NCI-H82 treated with DMSO at 0.1 percent for 48 hours (cell line): Measurements from ENCODE around the gene HS3ST1.
"Not testable (repeated sequence)": the region's sequence is repeated elsewhere in the genome, so short reads cannot be mapped to it uniquely, and the experiment has no call there.

Source experiments
- DNase-seq: peaks from one replicate; lab custom pipeline; 2025; ENCODE audit not compliant: unreplicated experiment; lab: John Stamatoyannopoulos, UW

HS3ST1 gene

DNA sequence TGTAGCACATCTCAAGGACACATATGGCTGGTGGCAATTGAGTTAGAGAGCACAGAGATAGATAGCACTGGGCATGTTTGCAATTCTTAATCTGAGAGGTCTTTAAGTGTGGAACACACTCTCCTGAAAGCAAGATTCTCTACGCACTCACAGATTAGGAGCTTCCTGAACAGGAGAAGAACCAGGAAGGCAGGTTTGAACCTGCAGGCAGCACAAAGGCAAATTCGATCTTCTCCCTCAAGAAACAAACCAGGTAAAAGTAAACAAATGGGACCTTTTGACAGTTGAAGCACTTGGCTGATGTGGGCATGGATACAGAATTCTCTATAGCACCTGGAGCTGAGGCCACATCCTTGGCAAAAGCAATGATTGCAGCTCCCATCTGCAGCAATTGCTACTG, 24.3 kb downstream of the HS3ST1 start:
- DNase-seq, result no peak

- no peak for DNase-seq
Measured at GRCh38 chr4:11402192-11402591, 26.5 kb downstream of the HS3ST1 start.

- no peak for DNase-seq
Measured at GRCh38 chr4:11399461-11399971, 29.2 kb downstream of the HS3ST1 start.

DNA sequence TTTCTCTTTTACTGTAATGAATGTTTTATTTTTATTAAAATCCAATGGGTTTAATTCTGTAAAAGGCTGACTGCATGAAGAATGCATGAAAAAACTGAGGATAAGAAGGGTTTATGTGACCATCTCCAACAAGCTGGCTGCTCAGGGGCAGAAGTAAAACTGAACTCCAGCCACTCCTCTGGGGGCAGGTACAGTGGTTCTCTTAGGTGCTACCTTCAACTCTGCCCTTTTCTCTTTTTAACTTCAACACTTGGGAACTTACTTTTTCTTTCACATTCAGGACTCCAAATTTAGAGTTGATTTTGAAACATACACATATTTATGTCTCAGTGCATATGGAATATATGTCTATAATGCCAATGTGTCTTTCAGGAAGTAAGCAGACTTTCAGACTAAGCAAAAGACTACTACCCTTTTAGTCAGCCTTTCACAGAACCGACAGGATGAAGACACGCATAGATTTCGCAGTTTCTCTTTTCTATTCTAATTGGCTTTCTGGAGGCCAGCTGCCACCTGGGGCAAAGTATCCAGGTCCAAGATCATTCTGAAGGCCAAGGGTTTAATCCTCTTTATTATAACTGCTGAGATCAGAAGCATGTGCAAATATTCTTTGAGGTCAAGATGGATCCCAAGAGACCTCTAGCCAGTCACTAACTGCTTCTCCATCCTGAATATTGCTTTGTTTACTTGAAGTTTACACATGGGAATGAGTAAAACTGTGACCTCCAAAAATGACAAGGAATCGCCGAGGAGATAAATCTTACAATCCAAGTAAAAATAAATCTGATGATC, 30.7 kb downstream of the HS3ST1 start:
- DNase-seq, result no peak

- DNase-seq, result no peak
Measured at GRCh38 chr4:11397146-11397545, 31.5 kb downstream of the HS3ST1 start.

- DNase-seq, result no peak
Measured at GRCh38 chr4:11393551-11393950, 35.1 kb downstream of the HS3ST1 start.

DNA sequence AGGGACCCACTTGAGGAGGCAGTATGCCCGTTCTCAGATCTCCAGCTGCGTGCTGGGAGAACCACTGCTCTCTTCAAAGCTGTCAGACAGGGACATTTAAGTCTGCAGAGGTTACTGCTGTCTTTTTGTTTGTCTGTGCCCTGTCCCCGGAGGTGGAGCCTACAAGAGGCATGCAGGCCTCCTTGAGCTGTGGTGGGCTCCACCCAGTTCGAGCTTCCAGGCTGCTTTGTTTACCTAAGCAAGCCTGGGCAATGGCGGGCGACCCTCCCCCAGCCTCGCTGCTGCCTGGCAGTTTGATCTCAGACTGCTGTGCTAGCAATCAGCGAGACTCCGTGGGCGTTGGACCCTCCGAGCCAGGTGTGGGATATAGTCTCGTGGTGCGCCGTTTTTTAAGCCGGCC, 44.6 kb downstream of the HS3ST1 start:
- not testable (repeated sequence) for DNase-seq

DNA sequence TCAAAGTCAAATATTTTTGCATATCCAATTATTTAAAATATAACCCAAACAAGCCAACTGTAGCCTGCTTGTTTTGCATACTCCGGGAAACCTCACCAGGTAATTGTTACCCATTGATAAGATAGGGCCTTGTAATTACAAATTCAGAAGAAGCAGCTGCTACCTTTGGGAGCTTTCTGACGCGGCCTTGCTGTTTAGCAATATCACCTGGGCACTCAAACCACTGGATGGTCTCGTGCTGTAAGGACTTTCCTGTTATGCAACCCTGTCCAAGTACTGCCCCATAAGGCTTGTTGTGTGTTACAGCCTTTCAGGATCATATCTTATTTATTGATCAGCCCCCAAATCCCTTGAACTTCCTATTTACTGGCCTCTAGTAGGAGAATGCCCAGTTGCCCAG, 52.1 kb downstream of the HS3ST1 start:
- DNase-seq, result no peak

DNA sequence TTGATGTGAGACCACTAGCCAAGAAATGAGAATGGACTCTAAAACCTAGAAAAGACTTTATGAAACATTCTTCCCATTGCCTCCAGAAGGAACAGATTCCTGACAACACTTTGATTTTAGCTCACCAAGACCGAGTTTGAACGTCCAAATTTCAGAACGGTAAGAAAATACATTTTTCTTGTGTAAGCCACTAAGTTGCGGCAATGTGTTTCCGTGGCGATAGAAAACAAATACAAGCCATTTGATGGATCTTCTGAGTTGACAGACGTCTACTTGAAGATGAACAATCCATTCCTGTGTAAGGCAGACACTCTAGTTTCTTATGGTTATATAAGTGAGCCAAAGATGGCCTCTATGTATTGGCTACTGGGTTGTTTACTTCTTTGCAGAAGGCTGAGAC, 52.5 kb downstream of the HS3ST1 start:
- DNase-seq, result no peak

- no peak for DNase-seq
Measured at GRCh38 chr4:11368701-11369115, 60.0 kb downstream of the HS3ST1 start.

DNA sequence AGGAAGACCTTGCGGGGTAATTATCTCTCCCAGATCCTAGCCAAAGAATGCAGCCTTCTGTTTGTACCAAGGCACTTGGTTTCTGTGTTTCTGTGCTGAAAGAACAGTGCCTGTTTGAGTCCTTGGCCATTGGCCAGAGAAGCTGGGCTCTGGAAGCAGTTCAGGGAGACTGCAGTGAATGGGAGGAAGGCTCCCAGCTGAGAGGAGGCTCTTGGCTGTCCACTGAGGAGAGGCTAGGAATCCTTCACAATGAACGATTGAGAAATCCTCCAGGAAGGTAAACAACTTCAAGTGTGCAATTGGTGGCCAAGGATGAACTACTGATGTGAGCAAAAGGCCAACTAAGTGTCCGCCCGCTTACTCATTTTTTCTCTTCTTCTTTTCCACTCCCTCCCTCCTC, 61.3 kb downstream of the HS3ST1 start:
- DNase-seq, result no peak

- no peak for DNase-seq
Measured at GRCh38 chr4:11366859-11367258, 61.8 kb downstream of the HS3ST1 start.

DNA sequence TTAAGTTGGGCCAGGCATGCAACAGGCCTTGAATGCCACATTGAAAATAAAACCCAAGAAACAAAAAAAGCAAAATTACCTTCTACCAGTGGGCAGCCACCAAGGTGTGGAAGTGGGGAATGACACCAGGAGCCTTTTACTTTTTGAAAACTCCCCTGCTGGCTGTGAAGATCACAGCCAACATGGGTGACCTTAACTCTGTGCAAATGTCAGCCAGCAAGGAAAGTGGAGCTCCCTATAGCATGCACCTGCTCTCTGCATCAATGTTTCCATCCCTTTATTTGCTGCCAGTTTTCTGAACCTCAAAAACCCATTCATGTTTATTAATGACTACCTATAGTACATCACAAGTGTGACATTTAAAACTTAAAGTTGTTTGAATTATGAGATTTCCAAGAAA, 63.7 kb downstream of the HS3ST1 start:
- no peak for DNase-seq

DNA sequence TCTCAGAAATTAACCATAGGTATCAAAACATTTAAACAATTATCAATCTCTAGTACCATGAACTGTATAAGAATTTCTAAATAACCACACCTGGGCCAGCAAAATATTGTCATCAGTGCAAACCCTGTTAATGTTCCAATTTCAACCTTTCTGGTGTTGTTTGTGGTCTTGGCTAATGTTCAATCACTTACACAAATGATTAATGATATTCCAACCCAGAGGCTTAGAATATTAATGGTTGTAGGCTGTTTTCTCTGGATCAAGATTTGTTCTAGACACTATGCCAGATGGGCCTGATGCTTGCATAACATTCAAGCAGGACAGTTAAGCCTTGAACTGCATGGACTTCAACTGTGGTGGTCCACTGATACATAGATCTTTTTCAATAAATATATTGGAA, 69.1 kb downstream of the HS3ST1 start:
- no peak for DNase-seq

DNA sequence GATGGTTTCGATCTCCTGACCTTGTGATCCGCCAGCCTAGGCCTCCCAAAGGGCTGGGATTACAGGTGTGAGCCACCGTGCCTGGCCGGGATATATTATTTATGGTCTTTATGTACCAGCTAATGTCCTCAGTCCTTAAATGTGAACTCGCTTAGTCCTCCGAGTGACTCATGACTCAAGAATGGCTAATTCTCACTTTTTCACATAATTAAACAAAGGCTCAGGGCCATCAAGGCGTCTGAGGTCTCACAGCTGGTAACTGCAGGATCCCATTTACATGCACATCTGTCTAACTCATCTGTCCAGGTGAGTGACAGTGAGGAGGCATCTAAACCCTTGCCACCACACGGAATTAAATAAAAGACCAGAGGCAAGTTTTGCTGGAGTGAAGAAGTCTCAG, 73.5 kb downstream of the HS3ST1 start:
- no peak for DNase-seq

GRCh38 chr4:11354531-11354930, 74.2 kb downstream of the HS3ST1 start:
- DNase-seq, result no peak

- no peak for DNase-seq
Measured at GRCh38 chr4:11348449-11349088, 80.1 kb downstream of the HS3ST1 start.

GRCh38 chr4:11344916-11345315, 83.8 kb downstream of the HS3ST1 start:
- DNase-seq, result no peak

- no peak for DNase-seq
Measured at GRCh38 chr4:11343536-11343935, 85.2 kb downstream of the HS3ST1 start.
